Measurements from ENCODE around the gene RBM24. TPM values are rescaled to one million over a fixed set of nuclear protein-coding genes. Genes with fewer than 3 reads are reported as not detected.

RBM24 gene
- total and polyA plus RNA-seq, 2 donors (not counting 1 experiment from before 2014, with no cell fraction given), result 2.5 TPM

DNA sequence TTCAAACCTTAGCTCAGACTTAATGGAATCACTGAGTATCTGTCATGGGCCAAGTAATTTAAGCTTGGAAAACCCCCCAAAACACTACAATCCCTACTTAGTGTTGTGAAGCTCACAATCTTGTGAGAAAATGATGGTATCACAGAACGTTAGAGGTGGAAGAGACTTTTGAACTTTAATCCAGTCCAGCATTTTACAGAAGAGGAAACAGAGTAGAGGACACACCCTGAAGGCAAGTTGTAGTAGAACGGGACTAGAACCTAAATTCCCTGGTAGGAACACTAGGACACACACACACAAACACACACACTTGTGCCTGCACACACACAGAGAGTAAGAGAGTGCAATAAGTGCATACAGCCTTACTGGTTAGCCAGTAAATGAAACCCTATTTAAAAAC is 62.1 kb downstream of the RBM24 start:
- no peaks in the 10 kb centered on the region for H3K79me2 ChIP-seq (ENCODE audit: control insufficient read depth, insufficient read depth, low read length)
- no peak for DNase-seq (ENCODE audit: low read depth in 2 of 2)
- TF ChIP-seq, protein P1, sequence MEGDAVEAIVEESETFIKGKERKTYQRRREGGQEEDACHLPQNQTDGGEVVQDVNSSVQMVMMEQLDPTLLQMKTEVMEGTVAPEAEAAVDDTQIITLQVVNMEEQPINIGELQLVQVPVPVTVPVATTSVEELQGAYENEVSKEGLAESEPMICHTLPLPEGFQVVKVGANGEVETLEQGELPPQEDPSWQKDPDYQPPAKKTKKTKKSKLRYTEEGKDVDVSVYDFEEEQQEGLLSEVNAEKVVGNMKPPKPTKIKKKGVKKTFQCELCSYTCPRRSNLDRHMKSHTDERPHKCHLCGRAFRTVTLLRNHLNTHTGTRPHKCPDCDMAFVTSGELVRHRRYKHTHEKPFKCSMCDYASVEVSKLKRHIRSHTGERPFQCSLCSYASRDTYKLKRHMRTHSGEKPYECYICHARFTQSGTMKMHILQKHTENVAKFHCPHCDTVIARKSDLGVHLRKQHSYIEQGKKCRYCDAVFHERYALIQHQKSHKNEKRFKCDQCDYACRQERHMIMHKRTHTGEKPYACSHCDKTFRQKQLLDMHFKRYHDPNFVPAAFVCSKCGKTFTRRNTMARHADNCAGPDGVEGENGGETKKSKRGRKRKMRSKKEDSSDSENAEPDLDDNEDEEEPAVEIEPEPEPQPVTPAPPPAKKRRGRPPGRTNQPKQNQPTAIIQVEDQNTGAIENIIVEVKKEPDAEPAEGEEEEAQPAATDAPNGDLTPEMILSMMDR (conservative IDR thresholded peaks at IDR 0.05 in 1 of 2, IDR thresholded peaks at IDR 0.05 in 1 of 2; ENCODE audit: low read depth in 1 of 2, low read length in 2 of 2), result no peak
- TF ChIP-seq EZH2 (IDR thresholded peaks at IDR 0.05; ENCODE audit: low read length, missing control alignments), result no peak

More for the DNA sequence above, 62.1 kb downstream of the RBM24 start:
- Histone ChIP-seq H3K36me3 (ENCODE audit: control insufficient read depth, insufficient read depth, low read length) (no peaks in the 10 kb centered on the region), H3K27me3 (ENCODE audit: control insufficient read depth, insufficient read depth, low read length) (no peaks in the 10 kb centered on the region), H3K9ac (ENCODE audit: insufficient read depth, low read length) (no peak overlapping the region), H3K4me3 (replicated peaks in 1 of 4; ENCODE audit: control extremely low read depth in 1 of 4, insufficient read depth in 1 of 4, low read depth in 3 of 4, low read length in 4 of 4) (no peak overlapping the region), H3K4me1 (ENCODE audit: control insufficient read depth, extremely low read depth, insufficient read depth, low read length) (no peaks in the 10 kb centered on the region), H3K9me3 (ENCODE audit: control insufficient read depth, insufficient read depth, low read depth, low read length) (no peaks in the 10 kb centered on the region), H2AFZ (ENCODE audit: low read length) (no peak overlapping the region), H3K4me2 (ENCODE audit: extremely low read depth, insufficient read depth, low read length) (no peak overlapping the region), H4K20me1 (ENCODE audit: control insufficient read depth, extremely low read depth, insufficient read depth, low read length) (no peaks in the 10 kb centered on the region), H3K27ac (ENCODE audit: insufficient read depth, low read length) (no peak overlapping the region)

Other genes with a start within 250 kb of the RBM24 start
- gene STMND1, start 179.3 kb upstream of the RBM24 start, total RNA-seq, result not detected in 2 replicates
- gene STMND1, start 179.3 kb upstream of the RBM24 start, polyA plus RNA-seq, result 0.06 TPM in 1 of 2 replicates, not detected in the other
- gene CAP2, start 112.2 kb downstream of the RBM24 start, total RNA-seq, result 2.6 and 8.6 TPM in 2 replicates
- 23.4 and 38.1 TPM in 2 replicates for gene CAP2, start 112.2 kb downstream of the RBM24 start, polyA plus RNA-seq